Measurements from ENCODE around the gene GSX1. TPM values are rescaled to one million over a fixed set of nuclear protein-coding genes. Genes with fewer than 3 reads are reported as not detected.

Gene GSX1
- polyA plus RNA-seq, 3 donors = not detected

- Histone ChIP-seq H4K20me1 (ENCODE audit: insufficient read depth, low read length) (no peaks in the 10 kb centered on the region), H3K36me3 (replicated peaks in 1 of 2; ENCODE audit: control insufficient read depth in 1 of 2, insufficient read depth in 2 of 2, low read length in 2 of 2) (no peaks in the 10 kb centered on the region), H3K9me3 (replicated peaks in 1 of 2; ENCODE audit: control insufficient read depth in 1 of 2, insufficient read depth in 1 of 2, low read length in 2 of 2) (no peaks in the 10 kb centered on the region), H3K4me3 (replicated peaks in 1 of 3; ENCODE audit: low read depth in 2 of 3, low read length in 3 of 3) (no peak overlapping the region), H3K79me2 (ENCODE audit: insufficient read depth, low read length) (no peaks in the 10 kb centered on the region), H3K9ac (ENCODE audit: insufficient read depth, low read length, poor library complexity, severe bottlenecking) (no peak overlapping the region), H3K4me2 (replicated peaks; ENCODE audit: extremely low read depth, low read length, poor library complexity, severe bottlenecking) (no peak overlapping the region), H3K4me1 (ENCODE audit: control insufficient read depth in 1 of 2, insufficient read depth in 2 of 2, low read length in 2 of 2) (no peaks in the 10 kb centered on the region), H3K27me3 (ENCODE audit: control insufficient read depth in 2 of 2, insufficient read depth in 2 of 2, low read length in 2 of 2) (peaks cover 9% of the 10 kb centered on the region in 2 donors), H2AFZ (ENCODE audit: insufficient read depth, low read depth, low read length, poor library complexity, severe bottlenecking) (no peak overlapping the region), H3K27ac (ENCODE audit: low read depth in 1 of 2, low read length in 2 of 2) (no peak overlapping the region)
- TF ChIP-seq CTCF (IDR thresholded peaks at IDR 0.05) = no peak
- H3K4me3 Mint-ChIP-seq = peak overlapping the region in 1 of 2 donors; percentile 13
- intact Hi-C loops (cut with micrococcal nuclease) = no loop called here
- WGBS (ENCODE audit: insufficient coverage) = 78% methylated on average over 3 of the region's 5 CpGs
- H3K27ac Mint-ChIP-seq = no peak overlapping the region
- H3K36me3 Mint-ChIP-seq = no peaks in the 10 kb centered on the region
- H3K27me3 Mint-ChIP-seq (ENCODE audit: low read depth in 3 of 3) = peaks cover 25 to 44% (median 31%) of the 10 kb centered on the region in 3 donors
- H3K4me1 Mint-ChIP-seq = no peaks in the 10 kb centered on the region
- no peak for DNase-seq
- peaks cover 0 to 2% (median 0%) of the 10 kb centered on the region in 7 donors for H3K9me3 Mint-ChIP-seq
Observed at GRCh38 chr13:27808851-27809550, 16.7 kb downstream of the GSX1 start.

- 66% methylated on average over 7 of the region's 7 CpGs for WGBS (ENCODE audit: insufficient coverage)
- no peak overlapping the region for H3K4me2 ChIP-seq (replicated peaks; ENCODE audit: extremely low read depth, low read length, poor library complexity, severe bottlenecking)
- Mint-ChIP-seq H3K36me3 (no peaks in the 10 kb centered on the region), H3K4me1 (no peaks in the 10 kb centered on the region), H3K27me3 (ENCODE audit: low read depth in 3 of 3) (peaks cover 26 to 48% (median 35%) of the 10 kb centered on the region in 3 donors), H3K27ac (no peak overlapping the region), H3K4me3 (no peak overlapping the region), H3K9me3 (peaks cover 0 to 2% (median 0%) of the 10 kb centered on the region in 7 donors)
- H3K79me2 ChIP-seq (ENCODE audit: insufficient read depth, low read length) = no peaks in the 10 kb centered on the region
- H3K4me1 ChIP-seq (ENCODE audit: control insufficient read depth in 1 of 2, insufficient read depth in 2 of 2, low read length in 2 of 2) = no peaks in the 10 kb centered on the region
- no peak overlapping the region for H3K4me3 ChIP-seq (replicated peaks in 1 of 3; ENCODE audit: low read depth in 2 of 3, low read length in 3 of 3)
- H4K20me1 ChIP-seq (ENCODE audit: insufficient read depth, low read length) = no peaks in the 10 kb centered on the region
- H3K27ac ChIP-seq (ENCODE audit: low read depth in 1 of 2, low read length in 2 of 2) = no peak overlapping the region
- TF ChIP-seq CTCF (IDR thresholded peaks at IDR 0.05) = no peak
- no peak overlapping the region for H2AFZ ChIP-seq (ENCODE audit: insufficient read depth, low read depth, low read length, poor library complexity, severe bottlenecking)
- no peaks in the 10 kb centered on the region for H3K36me3 ChIP-seq (replicated peaks in 1 of 2; ENCODE audit: control insufficient read depth in 1 of 2, insufficient read depth in 2 of 2, low read length in 2 of 2)
- H3K27me3 ChIP-seq (ENCODE audit: control insufficient read depth in 2 of 2, insufficient read depth in 2 of 2, low read length in 2 of 2) = peaks cover 9% of the 10 kb centered on the region in 2 donors
- intact Hi-C loops (cut with micrococcal nuclease) = no loop called here
- no peaks in the 10 kb centered on the region for H3K9me3 ChIP-seq (replicated peaks in 1 of 2; ENCODE audit: control insufficient read depth in 1 of 2, insufficient read depth in 1 of 2, low read length in 2 of 2)
- DNase-seq = no peak
- H3K9ac ChIP-seq (ENCODE audit: insufficient read depth, low read length, poor library complexity, severe bottlenecking) = no peak overlapping the region
Observed at GRCh38 chr13:27810009-27810408, 17.7 kb downstream of the GSX1 start.
